ENCODE data around the gene ALDH16A1.

GRCh38 chr19:49415102-49415809 lies 37.8 kb upstream of the ALDH16A1 start:
- no peak for TF ChIP-seq POLR2A (IDR thresholded peaks at IDR 0.05)
- no peak for TF ChIP-seq CTCF (IDR thresholded peaks at IDR 0.05)
